Stimulated activated effector memory CD8-positive, alpha-beta T cell treated with anti-CD3 and anti-CD28 coated beads, Interleukin-12 subunit alpha, Interleukin-12 subunit beta, amount 100 ng/mL, for 72 hours (primary cell): ENCODE measurements around the gene TMEM179.
"Not testable (repeated sequence)": the region's sequence is repeated elsewhere in the genome, so short reads cannot be mapped to it uniquely, and the experiment has no call there.

Experiments
- ATAC-seq: fragments of 150-1000 bp; cut with Tn5 transposase; 2 replicates; pipeline ENCODE4 v1.10.0; 2021
- DNase-seq, 2 donors: peaks; one replicate each; pipeline ENCODE4 v3.0.0; 2021 to 2022; ENCODE audit warnings: low spot score in 2 of 2
- H3K27ac Mint-ChIP-seq: one replicate; pipeline ENCODE4 v1.8.0; 2022; ENCODE audit warnings: mild to moderate bottlenecking, mixed read lengths
- H3K36me3 Mint-ChIP-seq: one replicate; pipeline ENCODE4 v1.8.0; 2022; ENCODE audit warnings: mild to moderate bottlenecking, mixed read lengths
- H3K4me1 Mint-ChIP-seq: one replicate; pipeline ENCODE4 v1.8.0; 2022; ENCODE audit warnings: mixed read lengths
- H3K4me3 Mint-ChIP-seq: one replicate; pipeline ENCODE4 v1.8.0; 2022; ENCODE audit warnings: mild to moderate bottlenecking, mixed read lengths
- H3K9me3 Mint-ChIP-seq: one replicate; pipeline ENCODE4 v1.8.0; 2022; ENCODE audit warnings: mixed read lengths

The TMEM179 gene

DNA sequence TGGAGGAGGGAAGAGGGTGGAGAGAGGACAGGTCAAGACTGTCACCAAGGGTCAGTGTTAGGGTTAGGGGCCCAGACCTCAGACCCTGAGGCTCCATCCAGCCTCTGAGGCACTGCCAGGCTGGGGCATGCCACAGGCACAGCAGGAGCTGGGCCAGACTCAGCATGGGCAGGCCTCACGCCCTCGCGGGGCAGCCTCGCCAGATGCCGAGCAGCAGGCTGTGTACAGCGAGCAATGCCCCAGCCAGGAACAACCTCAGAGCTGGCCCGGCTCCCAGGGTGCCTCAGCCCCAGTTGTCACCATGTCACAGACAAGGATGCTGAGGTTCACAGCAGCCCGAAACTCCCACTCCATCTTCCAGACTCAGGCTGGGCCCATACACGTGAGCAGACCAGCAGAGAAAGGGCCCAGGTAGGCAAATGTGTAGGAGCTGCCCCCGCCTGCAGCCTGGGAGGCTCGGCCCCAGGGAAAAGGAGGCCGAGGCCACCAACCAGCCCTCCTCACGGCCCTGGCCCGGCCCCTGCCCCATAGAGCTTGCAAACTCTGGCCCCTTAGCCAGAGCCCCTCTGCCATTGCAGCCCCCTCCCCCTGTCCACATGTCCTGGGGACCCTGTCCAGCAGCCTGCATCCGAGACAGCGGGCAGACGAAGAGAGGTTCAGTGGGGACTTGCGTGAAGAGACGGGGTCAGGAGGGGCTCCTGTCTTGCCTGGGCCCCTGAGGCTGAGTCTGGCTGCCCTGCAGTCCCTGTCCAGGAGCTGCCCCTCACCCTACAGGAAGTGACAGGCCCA is 17.5 kb downstream of the TMEM179 start:
- Mint-ChIP-seq H3K36me3 (no peaks in the 10 kb centered on the region), H3K9me3 (no peaks in the 10 kb centered on the region), H3K27ac (no peak overlapping the region), H3K4me1 (peaks cover 5% of the 10 kb centered on the region), H3K4me3 (no peak overlapping the region)
- DNase-seq (no peak), ATAC-seq (no peak)

DNA sequence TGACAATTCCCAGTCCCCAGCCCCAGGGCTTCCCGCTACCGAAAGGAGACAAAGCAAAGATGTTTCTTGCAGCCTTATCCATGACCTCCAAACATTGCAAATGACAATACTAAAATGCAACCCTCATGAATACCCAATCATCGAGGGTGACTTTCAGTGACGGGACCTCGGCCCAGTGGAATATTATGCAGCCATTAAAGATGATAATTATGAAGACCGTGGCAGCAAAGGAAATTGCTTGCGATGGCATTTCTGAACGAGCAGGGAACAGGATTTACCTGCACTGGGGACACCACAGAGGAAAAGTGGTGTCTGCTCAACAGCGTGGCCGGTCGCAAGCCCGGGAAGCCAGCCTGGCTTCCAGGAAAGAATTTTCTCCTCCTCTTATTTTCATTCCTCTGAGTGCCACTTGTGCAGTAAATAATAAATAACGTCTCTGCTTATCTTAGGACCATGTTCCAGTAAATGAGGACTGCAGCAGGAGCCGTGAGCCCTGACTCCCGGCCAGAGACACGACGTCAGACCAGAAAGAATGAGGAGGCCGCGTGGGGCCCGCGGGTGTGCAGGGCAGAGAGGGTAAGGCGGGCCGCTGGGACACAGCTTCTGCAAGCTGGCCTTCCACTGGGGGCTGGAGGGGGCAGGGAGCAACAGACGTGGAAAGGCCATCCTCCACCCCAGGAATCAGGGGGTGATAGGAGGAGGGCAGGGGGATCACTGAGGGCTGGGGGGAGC is 18.4 kb downstream of the TMEM179 start:
- no peak overlapping the region for H3K4me3 Mint-ChIP-seq
- no peaks in the 10 kb centered on the region for H3K36me3 Mint-ChIP-seq
- DNase-seq = no peak
- peaks cover 5% of the 10 kb centered on the region for H3K4me1 Mint-ChIP-seq
- H3K27ac Mint-ChIP-seq = no peak overlapping the region
- no peaks in the 10 kb centered on the region for H3K9me3 Mint-ChIP-seq
- no peak for ATAC-seq

DNA sequence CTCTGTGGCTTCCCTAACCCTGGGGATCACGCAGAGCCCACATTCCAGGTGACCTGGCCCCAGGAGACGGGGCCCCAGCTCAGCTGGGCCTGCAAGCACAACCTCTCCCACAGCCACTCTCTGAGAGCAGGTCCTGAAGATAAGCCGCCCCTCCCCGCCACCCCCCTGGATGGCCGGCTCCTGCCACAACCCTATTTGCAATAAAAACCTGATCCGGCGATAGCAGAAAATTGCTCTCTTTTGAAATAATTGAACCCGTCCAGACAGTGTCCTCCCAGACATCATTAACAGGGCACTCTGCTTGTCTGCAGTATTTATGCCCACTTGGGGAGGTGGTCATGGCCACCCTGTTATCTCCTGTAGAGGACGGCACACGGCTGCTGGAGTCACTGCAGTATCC is 20.0 kb downstream of the TMEM179 start:
- no peak overlapping the region for H3K27ac Mint-ChIP-seq
- H3K4me3 Mint-ChIP-seq = no peak overlapping the region
- no peaks in the 10 kb centered on the region for H3K4me1 Mint-ChIP-seq
- DNase-seq (no peak), ATAC-seq (no peak)
- H3K9me3 Mint-ChIP-seq = no peaks in the 10 kb centered on the region
- H3K36me3 Mint-ChIP-seq = no peaks in the 10 kb centered on the region

- no peak for DNase-seq
- Mint-ChIP-seq H3K4me1 (no peaks in the 10 kb centered on the region), H3K9me3 (no peaks in the 10 kb centered on the region), H3K36me3 (no peaks in the 10 kb centered on the region), H3K4me3 (no peak overlapping the region), H3K27ac (no peak overlapping the region)
- ATAC-seq = no peak
These were observed 20.9 kb downstream of the TMEM179 start for GRCh38 chr14:104583424-104584306.

GRCh38 chr14:104582662-104583061 is 21.9 kb downstream of the TMEM179 start:
- H3K36me3 Mint-ChIP-seq = no peaks in the 10 kb centered on the region
- no peak for ATAC-seq
- H3K9me3 Mint-ChIP-seq = no peaks in the 10 kb centered on the region
- DNase-seq = no peak
- H3K4me3 Mint-ChIP-seq = no peak overlapping the region
- no peaks in the 10 kb centered on the region for H3K4me1 Mint-ChIP-seq
- H3K27ac Mint-ChIP-seq = no peak overlapping the region

DNA sequence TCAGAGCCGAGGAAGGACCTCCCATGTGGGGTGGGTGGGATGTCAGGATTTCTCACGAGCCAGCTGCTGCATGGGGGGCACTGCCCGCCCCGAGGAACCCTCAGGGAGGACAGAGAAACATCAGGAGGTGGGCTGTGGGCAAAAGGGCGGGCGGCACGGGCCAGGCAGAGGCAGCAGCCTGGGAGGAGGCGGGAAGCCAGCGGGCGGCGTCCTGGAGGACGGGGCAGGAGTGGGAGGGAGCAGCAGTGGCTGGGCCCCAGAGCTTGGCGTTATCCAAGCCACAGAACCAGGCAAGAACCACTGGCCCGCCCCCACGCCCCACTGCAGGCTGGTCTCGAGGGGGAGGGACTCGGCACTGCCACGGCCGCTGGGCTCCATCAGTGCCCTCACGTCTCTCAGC is 22.6 kb downstream of the TMEM179 start:
- Mint-ChIP-seq H3K27ac (no peak overlapping the region), H3K9me3 (no peaks in the 10 kb centered on the region), H3K4me3 (no peak overlapping the region), H3K4me1 (no peaks in the 10 kb centered on the region), H3K36me3 (no peaks in the 10 kb centered on the region)
- ATAC-seq (no peak), DNase-seq (no peak)

GRCh38 chr14:104581521-104581920 is 23.1 kb downstream of the TMEM179 start:
- Mint-ChIP-seq H3K9me3 (no peaks in the 10 kb centered on the region), H3K27ac (no peak overlapping the region), H3K4me1 (no peaks in the 10 kb centered on the region), H3K4me3 (no peak overlapping the region), H3K36me3 (no peaks in the 10 kb centered on the region)
- ATAC-seq (no peak), DNase-seq (no peak)

- ATAC-seq (no peak), DNase-seq (no peak)
- H3K4me3 Mint-ChIP-seq = no peak overlapping the region
- H3K36me3 Mint-ChIP-seq = no peaks in the 10 kb centered on the region
- no peaks in the 10 kb centered on the region for H3K9me3 Mint-ChIP-seq
- no peak overlapping the region for H3K27ac Mint-ChIP-seq
- H3K4me1 Mint-ChIP-seq = no peaks in the 10 kb centered on the region
These were observed 23.6 kb downstream of the TMEM179 start for GRCh38 chr14:104580961-104581360.

DNA sequence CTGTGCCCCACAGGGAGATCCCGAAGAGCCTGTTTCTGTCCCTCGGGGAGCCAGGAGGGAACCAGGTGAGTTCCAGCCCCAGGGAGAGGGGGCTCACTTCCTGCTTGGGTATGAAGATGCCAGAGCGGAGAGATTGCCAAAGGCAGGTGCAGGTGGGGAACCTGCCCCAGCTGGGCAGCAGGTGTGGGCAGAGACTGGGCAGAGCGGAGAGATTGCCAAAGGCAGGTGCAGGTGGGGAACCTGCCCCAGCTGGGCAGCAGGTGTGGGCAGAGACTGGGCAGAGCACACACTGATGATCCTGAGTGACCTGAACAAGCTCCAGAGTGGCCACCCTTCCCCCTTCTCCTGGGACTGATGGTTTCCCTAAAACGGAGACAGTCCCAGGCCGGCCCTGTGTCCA is 24.6 kb downstream of the TMEM179 start:
- DNase-seq, H3K27ac Mint-ChIP-seq: not testable (repeated sequence)

DNA sequence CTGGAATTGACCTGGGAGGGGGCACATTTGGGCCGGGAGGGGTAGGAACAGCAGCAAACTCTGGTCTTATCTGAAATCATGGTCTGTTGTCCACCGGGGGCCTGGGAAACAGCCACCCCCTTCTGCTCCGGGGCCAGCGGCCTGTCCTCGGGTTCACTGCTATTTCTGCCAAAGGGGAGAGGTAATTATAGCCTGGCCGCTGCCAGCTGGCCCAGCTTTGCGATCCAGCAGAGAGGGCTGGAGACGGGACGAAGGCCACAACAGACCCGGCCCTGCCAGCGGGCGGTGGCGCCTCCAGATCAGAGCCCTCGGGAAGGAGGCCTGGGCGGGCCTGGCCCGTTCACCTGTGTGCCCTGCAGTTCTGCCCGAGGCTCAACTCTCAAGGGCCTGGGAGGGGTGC is 25.1 kb downstream of the TMEM179 start, which contains the start of gene C14orf180:
Gene C14orf180 (plus strand): TSS at position 258 of the 400 bp plus-strand sequence. CDS start 6,667 bp downstream, outside the sequence.
- no peak for DNase-seq
- Mint-ChIP-seq H3K4me1 (no peaks in the 10 kb centered on the region), H3K36me3 (no peaks in the 10 kb centered on the region), H3K4me3 (no peak within 1 kb of the TSS), H3K27ac (no peak within 1 kb of the TSS), H3K9me3 (no peaks in the 10 kb centered on the region)
- ATAC-seq = no peak

More for the DNA sequence above, 24.6 kb downstream of the TMEM179 start:
- ATAC-seq, H3K4me1 Mint-ChIP-seq, H3K9me3 Mint-ChIP-seq, H3K4me3 Mint-ChIP-seq, H3K36me3 Mint-ChIP-seq: not testable (repeated sequence)

GRCh38 chr14:104578321-104578720 is 26.3 kb downstream of the TMEM179 start:
- no peak overlapping the region for H3K27ac Mint-ChIP-seq
- H3K4me1 Mint-ChIP-seq = no peaks in the 10 kb centered on the region
- ATAC-seq = no peak
- no peaks in the 10 kb centered on the region for H3K36me3 Mint-ChIP-seq
- no peaks in the 10 kb centered on the region for H3K9me3 Mint-ChIP-seq
- H3K4me3 Mint-ChIP-seq = no peak overlapping the region
- no peak for DNase-seq

- H3K4me3 Mint-ChIP-seq = no peak overlapping the region
- ATAC-seq (no peak), DNase-seq (no peak)
- H3K9me3 Mint-ChIP-seq = no peaks in the 10 kb centered on the region
- no peak overlapping the region for H3K27ac Mint-ChIP-seq
- H3K4me1 Mint-ChIP-seq = no peaks in the 10 kb centered on the region
- H3K36me3 Mint-ChIP-seq = no peaks in the 10 kb centered on the region
These were observed 26.7 kb downstream of the TMEM179 start for GRCh38 chr14:104577847-104578301.

- no peaks in the 10 kb centered on the region for H3K36me3 Mint-ChIP-seq
- no peaks in the 10 kb centered on the region for H3K4me1 Mint-ChIP-seq
- DNase-seq = no peak
- no peaks in the 10 kb centered on the region for H3K9me3 Mint-ChIP-seq
- no peak overlapping the region for H3K27ac Mint-ChIP-seq
- ATAC-seq = no peak
- no peak overlapping the region for H3K4me3 Mint-ChIP-seq
These were observed 27.1 kb downstream of the TMEM179 start for GRCh38 chr14:104577426-104577825.

DNA sequence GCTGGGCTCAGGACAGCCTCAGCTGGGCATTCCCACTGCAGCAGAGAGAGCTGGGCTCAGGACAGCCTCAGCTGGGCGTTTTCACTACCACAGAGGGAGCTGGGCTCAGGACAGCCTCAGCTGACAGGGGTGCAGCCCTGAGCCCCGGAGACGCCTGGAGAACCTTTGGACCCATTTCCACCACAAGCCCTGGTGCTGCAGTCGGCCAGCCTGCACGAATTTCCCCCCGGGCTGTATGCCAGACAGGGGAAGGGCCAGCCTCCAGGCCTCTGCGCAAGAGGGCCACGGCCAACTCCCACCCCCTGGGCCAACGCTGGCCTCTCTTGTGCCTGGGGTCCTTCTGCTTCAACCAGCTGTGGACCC is 27.6 kb downstream of the TMEM179 start:
- ATAC-seq = no peak
- DNase-seq = no peak
- Mint-ChIP-seq H3K4me3 (no peak overlapping the region), H3K4me1 (no peaks in the 10 kb centered on the region), H3K36me3 (no peaks in the 10 kb centered on the region), H3K27ac (no peak overlapping the region), H3K9me3 (no peaks in the 10 kb centered on the region)

DNA sequence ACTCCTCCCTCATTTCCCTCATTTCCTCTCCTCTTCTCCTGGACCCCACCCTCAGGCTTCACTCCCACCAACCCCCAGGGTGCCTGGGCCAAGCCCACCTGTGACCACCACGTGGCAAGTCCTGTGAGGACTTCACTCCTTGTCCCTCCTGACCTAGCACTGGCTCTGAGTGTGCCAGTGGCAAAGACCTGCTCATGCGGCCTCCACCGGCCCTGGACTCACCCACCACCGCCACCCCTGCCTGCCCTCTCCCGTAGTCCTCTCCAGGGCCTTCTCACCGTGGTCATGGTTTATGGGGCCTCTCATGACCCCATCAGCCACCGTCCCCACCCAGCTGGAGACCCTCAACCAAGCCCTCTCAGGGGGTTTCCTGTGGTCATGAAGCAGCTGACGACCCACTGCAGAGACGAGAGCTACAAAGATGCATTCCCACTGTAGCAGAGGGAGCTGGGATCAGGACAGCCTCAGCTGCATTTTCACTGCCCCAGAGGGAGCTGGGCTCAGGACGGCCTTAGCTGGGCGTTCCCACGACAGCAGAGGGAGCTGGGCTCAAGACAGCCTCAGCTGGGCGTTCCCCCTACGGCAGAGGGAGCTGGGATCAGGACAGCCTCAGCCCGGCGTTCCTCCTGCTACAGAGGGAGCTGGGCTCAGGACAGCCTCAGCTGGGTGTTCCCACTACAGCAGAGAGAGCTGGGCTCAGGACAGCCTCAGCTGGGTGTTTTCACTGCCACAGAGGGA is 28.2 kb downstream of the TMEM179 start:
- DNase-seq (no peak), ATAC-seq (no peak)
- Mint-ChIP-seq H3K27ac (no peak overlapping the region), H3K4me1 (no peaks in the 10 kb centered on the region), H3K36me3 (no peaks in the 10 kb centered on the region), H3K4me3 (no peak overlapping the region), H3K9me3 (no peaks in the 10 kb centered on the region)
